HepG2 (cell line): ENCODE results near the gene RAD54L2. TPM values are rescaled to one million over a fixed set of nuclear protein-coding genes. Genes with fewer than 3 reads are reported as not detected.

Source experiments
- JDP2 ChIP-seq: sonication (generic); formaldehyde crosslinking; IDR thresholded peaks from 2 replicates; pipeline ENCODE4 v1.8.1; 2022; ENCODE audit warnings: missing genetic modification reagents, borderline replicate concordance
- PPARG ChIP-seq: conservative IDR thresholded peaks from 2 replicates; pipeline ENCODE4 v1.6.1; 2016; ENCODE audit warnings: missing biosample characterization, missing genetic modification reagents
- SKI ChIP-seq: fragments of 450-650 bp; IDR thresholded peaks from one replicate; pipeline ENCODE4 v1.6.1; 2018; ENCODE audit warnings: mild to moderate bottlenecking; ENCODE audit not compliant: partially characterized antibody
- SNAI1 ChIP-seq: sonication (generic); formaldehyde crosslinking; IDR thresholded peaks from 2 replicates; pipeline ENCODE4 v1.5.0; 2020; ENCODE audit warnings: mild to moderate bottlenecking, missing genetic modification reagents, borderline replicate concordance
- ZNF687 ChIP-seq: sonication (generic); formaldehyde crosslinking; IDR thresholded peaks from 2 replicates; pipeline ENCODE4 v1.5.1; 2020; ENCODE audit warnings: mild to moderate bottlenecking, missing genetic modification reagents, moderate library complexity
- polyA plus RNA-seq, 8 experiments: library from polyadenylated mRNA; depleted of rRNA in 3 of 8; stranded (reverse) in 7 of 8; unstranded in 1 of 8; fragments of >200 nt; fragmentation: Illumina TruSeq in 4 of 8; extraction: Trizol in 4 of 8; gene quantifications; 2 replicates each; pipeline versions ENCODE4 v1.2.1 to v1.2.3, GENCODE V29; 2011 to 2016; ENCODE audit warnings: low read depth in 4 of 8, missing spikeins in 1 of 8, mixed read lengths in 1 of 8; ENCODE audit not compliant: insufficient read depth in 1 of 8
- total RNA-seq, 5 experiments: library from RNA; depleted of rRNA; stranded (reverse); fragments of >200 nt; fragmentation: Illumina TruSeq; extraction: Trizol; gene quantifications; 2 replicates each; pipeline ENCODE4 v1.2.3, GENCODE V29; 2016; ENCODE audit warnings: low read depth in 1 of 5
- TF ChIP-seq, protein P1 (sequence below): fragments of 450-650 bp; IDR thresholded peaks from 2 replicates; pipeline ENCODE4 v1.6.1; 2017
- TF ChIP-seq, protein P2 (sequence below): sonication (generic); formaldehyde crosslinking; IDR thresholded peaks from 2 replicates; pipeline ENCODE4 v1.9.0; 2022; ENCODE audit warnings: low read depth, missing genetic modification reagents

Gene RAD54L2
- total and polyA plus RNA-seq, 2 of the 13 experiments (the other 11 are each of a cell fraction or from before 2014, with no cell fraction given): 5.5 to 14.8 TPM

GRCh38 chr3:51514210-51514609 lies 24.3 kb upstream of the RAD54L2 start (continued):
- TF ChIP-seq, protein P1, sequence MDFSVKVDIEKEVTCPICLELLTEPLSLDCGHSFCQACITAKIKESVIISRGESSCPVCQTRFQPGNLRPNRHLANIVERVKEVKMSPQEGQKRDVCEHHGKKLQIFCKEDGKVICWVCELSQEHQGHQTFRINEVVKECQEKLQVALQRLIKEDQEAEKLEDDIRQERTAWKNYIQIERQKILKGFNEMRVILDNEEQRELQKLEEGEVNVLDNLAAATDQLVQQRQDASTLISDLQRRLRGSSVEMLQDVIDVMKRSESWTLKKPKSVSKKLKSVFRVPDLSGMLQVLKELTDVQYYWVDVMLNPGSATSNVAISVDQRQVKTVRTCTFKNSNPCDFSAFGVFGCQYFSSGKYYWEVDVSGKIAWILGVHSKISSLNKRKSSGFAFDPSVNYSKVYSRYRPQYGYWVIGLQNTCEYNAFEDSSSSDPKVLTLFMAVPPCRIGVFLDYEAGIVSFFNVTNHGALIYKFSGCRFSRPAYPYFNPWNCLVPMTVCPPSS: no peak
- TF ChIP-seq ZNF687 (CRISPR knock-in tag) (no peak), SNAI1 (CRISPR knock-in tag) (no peak), JDP2 (CRISPR knock-in tag) (no peak), SKI (no peak), PPARG (no peak)
- TF ChIP-seq, protein P2, sequence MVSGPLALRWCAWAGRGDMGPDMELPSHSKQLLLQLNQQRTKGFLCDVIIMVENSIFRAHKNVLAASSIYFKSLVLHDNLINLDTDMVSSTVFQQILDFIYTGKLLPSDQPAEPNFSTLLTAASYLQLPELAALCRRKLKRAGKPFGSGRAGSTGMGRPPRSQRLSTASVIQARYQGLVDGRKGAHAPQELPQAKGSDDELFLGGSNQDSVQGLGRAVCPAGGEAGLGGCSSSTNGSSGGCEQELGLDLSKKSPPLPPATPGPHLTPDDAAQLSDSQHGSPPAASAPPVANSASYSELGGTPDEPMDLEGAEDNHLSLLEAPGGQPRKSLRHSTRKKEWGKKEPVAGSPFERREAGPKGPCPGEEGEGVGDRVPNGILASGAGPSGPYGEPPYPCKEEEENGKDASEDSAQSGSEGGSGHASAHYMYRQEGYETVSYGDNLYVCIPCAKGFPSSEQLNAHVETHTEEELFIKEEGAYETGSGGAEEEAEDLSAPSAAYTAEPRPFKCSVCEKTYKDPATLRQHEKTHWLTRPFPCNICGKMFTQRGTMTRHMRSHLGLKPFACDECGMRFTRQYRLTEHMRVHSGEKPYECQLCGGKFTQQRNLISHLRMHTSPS (CRISPR knock-in tag): no peak
